NK-92 (cell line): ENCODE measurements around the gene HTRA2.
"Not testable (repeated sequence)": the region's sequence is repeated elsewhere in the genome, so short reads cannot be mapped to it uniquely, and the experiment has no call there.

Source experiments
- DNase-seq: peaks from one replicate; lab custom pipeline; 2025; ENCODE audit not compliant: unreplicated experiment; lab: John Stamatoyannopoulos, UW

HTRA2 gene

DNA sequence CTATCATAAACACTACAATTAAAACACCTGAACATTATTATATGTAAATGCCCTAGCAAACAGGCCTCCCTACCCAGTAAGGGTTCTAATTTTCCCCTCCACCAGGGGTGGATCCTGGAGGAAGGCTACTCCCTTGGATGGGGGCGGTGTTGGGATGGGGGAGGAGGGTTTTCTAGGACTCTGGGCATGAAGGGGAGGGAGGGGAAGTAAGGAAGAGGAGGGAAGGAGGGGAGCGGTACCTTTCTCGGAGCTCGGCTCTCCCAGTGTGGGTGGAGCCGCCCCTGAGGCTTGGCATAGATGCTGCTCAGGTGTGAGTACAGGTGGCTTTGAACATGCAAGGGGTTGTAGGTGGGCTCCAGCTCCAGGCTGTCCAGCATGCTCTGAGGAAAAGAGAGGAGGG lies 30.2 kb downstream of the HTRA2 start:
- DNase-seq = no peak

DNA sequence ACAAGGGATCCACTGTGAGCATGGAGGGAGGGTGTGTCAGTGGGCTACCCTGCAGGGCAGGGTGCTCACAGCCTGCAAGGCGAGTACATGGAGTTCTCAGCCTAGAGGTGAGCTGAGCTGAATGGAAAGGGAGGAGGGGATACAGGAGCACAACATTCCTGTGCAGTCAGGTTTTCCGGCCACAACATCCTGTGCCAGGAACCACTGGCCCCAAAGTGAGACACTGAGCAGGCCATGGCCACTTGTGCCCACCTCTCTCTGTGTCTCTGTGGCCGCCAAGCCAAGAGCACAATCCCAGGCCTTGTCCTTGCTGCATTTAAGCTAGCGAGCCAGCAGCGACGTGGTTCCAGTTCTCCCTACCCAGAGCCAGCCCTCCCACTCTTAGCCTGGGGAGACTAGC lies 30.9 kb downstream of the HTRA2 start:
- no peak for DNase-seq

DNA sequence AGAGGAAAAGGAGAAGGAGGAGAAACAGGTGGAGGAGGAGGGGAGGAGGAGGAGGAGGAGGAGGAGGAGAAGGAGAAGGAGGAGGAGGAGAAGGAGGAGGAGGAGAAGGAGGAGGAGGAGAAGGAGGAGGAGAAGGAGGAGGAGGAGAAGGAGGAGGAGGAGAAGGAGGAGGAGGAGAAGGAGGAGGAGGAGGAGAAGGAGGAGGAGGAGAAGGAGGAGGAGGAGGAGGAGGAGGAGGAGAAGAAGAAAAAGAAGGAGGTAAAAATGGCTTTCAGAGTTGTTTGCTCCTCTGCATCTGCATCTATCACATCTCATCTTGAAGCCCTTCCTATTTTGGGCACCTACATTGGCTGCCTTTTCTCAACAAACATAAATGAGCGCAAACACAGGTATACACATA lies 31.3 kb downstream of the HTRA2 start:
- not testable (repeated sequence) for DNase-seq

DNA sequence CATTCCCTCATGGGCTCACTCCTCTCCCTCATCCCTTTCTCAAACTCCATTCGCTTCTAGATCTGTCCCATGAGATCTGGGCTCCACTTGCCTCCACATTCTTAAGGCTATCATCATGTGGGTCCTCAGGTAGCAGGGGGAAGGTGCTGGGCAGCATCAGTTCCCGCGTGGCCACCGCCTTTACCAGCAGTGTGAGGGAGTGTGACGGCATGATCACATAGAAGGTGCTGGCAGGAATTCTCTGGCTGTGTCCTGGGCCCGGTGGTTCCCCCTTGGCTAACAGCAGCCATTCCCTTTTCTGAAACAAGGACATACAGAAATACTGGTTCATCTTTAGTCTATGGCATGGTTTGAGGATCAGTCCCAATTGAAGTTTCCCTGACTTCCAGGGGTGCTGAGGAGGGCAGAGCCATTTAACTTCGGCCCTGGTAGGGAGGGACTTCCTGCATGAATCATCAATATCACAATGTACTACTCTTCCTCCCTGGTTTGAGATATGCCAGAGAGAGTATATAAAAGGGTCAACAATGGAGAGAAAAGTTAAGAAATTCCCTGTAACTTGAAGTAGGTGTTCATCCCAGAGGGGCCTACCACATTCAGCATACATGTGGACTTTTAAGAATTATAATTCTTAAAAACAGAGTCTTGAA lies 32.5 kb downstream of the HTRA2 start:
- no peak for DNase-seq

DNA sequence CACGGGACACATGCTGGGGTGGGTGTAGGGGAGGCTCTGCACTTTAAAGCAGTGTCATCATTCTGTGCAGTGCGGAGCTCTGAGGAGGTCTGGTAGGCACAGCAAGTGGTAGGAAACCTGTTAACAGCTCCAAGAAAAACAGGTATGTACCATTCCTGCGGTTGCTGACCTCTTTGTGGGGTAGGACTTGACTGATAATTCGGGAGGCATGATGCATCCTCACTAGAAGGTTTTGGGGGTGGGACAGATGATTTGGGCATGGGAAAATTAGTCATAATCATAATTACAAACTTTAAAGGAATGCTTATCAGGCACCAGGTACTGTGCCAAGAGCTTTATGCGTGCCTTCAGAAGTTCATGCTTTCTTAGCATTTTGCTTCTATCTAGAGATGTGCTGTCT lies 34.5 kb downstream of the HTRA2 start:
- no peak for DNase-seq

DNA sequence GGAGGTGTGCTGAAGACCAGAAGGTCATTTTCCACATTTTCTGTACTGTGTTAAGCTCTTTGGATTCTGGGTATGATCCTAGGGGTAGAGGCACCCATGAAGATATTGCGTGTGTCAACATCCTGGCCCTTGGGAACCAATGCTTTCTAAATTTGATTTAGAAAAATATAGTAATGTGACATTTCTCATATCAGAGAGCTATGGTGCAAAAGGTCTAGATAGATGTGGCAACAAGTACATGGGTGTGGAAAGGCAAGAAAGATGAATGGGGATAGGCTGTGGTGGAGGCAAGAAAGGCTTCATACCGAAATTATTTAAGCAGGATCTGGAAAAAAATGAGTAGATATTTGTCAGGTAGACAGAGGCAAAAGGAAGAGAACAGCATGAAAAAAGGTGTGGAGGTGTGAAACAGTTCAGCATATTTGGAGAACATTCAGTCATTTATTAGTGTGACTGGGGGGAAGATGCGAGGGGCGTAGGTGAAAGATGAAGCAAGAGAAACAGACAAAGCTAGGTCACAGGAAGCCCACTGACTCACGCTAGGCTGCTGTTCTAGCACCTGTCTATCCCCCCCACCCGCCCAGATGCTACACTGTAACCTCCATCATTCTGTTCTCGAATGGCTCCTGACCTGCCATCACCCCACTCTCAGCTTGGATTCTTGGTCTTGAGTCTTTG lies 36.5 kb downstream of the HTRA2 start:
- no peak for DNase-seq

DNA sequence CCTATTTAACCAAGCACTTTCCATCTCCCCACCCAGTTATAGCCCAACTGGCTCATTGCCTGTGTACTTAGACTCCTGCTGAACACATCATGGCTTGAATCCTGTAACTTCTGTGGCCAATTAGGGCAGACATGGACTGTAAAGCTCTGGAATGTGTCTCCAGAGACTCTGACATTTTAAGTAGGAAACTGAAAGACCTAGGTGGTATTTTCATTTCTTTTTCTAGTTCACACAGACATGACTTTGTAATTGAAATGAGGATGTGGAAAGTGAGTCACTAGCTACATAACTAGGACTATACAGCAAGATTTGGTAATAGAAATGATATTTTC lies 37.0 kb downstream of the HTRA2 start:
- DNase-seq = no peak

DNA sequence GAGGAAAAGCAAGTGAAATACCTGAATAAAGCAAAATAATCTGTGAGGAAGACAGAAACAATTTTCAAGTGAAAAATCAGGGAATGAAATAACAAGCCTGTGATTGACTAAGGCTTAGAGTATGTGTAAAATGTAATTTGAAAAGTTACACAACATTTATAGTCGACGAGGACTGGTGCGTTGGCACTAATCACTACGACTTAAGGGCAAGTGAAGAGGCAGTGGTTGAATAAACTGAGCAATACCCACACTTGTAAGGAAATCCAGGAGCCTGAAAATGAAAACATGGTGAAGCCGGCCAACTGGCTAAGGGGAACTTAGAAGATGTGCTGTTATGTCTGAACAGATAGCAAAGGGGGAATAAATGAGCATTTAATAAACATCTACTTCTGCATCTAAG lies 38.1 kb downstream of the HTRA2 start:
- DNase-seq = no peak

DNA sequence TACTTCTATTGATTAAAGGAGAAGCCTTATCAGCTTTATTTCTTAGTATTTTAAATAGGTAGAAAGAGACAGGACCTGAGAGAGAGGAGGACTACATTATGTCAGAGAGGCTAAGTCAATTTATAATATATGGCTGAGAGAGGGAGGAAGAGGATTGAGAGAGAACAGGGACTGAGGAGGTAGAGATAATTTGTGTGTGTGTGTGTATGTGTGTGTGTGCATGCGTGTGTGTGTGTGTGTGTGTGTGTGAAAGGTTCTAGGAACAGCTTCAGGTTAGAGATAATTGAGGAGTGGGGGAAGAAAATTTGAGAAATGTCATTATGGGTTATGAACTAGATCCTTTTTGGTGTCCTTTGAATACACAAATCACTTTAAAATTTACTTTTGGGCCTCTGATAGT lies 40.0 kb downstream of the HTRA2 start:
- DNase-seq = no peak

DNA sequence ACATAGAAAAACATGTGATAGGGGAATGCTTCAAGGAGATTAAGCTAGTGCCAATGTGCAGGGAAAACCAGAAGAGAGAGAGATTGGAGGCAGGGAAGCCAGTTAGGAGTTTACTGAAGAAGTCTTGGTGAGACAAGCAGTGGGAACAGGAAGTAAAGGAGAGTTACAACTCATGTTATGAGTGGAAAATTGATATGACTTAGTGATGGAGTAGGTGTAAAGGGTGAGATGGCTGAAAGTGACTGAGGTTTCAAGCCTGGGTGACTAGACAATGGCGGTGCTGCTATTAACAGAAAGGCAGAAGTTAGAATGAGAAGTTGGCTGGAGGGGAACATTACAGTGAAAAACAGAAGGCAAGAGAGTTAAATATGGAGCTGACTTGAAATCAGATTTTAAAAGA lies 41.3 kb downstream of the HTRA2 start:
- no peak for DNase-seq

DNA sequence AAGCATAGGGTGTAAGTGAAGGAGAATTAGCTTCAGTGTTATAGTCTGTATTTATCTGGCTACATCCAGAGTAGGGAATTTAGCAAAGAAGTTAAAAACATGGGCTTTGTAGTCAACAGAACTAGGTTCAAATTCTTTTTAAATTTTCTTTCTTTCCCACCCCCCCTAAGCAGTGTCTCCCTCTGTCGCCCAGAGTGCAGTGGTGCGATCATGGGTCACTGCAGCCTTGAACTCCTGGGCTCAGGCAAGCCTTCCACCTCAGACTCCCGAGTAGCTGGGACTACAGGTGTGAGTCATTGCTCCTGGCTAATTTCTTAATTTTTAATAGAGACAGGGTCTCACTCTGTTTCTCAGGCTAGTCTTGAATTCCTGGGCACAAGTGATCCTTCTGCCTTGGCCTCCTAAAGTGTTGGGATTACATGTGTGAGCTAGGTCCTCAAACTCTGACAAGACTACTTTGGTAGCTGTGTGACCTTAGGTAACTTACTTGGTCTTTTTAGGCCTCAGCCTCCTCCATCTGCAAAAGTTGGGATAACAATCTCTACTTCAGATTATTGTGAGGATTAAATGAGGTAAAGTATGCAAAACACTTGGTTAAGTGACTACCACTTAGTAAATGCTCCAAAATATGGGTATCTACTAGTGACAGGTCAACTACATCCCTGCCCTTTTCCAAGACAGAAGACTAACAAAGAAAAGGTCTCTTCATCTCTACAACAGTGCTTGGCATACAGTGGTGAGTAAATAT lies 42.6 kb downstream of the HTRA2 start:
- no peak for DNase-seq

DNA sequence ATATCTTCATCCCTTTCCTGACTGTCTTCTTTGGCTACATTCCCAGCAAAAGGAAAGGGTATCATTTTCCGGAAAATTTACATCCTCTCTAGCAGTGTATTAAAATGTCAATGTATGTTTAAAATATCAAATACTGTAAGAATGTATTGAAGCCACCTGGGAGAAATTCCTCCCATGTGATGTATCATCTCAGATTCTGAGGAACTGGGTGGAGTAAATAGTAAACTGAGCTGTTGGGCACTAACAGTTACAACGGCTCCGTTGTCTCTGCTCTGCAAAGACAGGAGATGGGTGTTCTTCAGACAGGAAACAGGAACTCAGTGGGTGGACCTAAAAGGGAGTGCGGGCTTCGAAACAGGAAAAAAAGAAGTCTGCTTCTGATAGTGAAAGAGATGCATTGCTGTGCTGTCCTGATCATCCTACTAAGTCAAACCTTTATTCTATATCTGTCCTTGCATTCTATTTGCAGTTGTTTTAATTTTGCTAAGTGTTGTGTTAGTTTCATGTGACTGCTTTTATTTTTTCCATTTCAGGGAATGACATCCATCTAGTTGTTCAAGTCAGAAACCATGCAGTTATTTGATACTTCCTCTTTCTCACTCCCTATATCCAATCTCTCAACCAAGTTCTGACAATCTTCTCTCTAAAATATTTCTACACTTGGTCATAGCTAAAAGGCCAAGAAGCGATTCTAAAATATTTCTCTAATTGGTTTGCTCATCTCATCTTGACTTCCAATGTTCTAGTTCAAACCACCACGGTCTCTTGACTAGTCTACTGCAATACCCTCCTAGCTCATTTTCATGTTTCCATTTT lies 44.2 kb downstream of the HTRA2 start:
- no peak for DNase-seq

DNA sequence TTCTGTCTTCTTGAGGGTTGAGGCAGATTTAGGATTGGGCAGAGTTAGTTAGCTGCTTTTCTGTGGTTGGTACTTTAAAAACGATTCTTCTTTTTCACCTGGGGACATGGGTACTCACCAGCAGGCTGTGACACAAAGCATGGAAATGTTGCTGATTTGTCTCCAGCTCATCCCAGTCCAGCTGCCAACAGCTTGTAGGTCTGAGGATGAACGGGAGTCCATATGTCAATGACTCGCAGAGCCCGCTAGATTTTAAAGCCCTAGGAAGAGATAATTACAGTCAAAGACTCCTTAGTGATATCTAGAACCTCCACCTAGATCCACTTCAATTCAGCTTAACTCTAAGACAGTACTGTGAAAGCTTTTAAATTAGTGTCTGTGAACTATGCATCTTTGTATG lies 45.6 kb downstream of the HTRA2 start:
- DNase-seq = no peak

DNA sequence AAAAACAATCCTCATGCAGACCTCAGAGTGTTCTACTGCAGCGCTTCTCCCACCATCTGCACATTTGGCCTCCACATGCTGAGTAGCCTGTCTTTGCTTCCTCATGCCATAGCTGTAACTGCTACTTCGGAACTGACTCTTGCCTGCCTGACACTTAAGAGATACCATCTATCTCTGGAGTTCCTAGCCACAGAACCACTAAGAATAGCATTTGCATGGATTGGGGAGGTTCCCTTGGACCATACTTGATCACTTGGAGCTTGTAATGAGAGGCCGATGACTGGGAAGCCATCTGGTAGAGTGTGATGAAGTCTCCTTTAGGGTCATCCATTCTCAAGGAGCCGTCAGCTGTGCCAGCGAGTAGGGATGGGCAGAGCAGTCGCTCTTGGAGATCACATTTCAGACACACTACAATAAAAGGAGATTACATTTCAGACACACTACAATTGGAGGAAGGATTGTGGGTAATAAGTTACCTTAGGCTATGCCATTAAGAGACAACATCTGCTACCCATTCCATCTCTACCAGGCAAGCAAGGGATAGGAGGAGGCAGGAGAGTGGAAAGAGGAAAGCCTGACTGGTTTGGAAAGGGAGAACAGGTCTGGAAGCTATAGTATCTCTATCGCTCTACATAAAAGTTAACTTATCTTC lies 46.6 kb downstream of the HTRA2 start:
- no peak for DNase-seq

DNA sequence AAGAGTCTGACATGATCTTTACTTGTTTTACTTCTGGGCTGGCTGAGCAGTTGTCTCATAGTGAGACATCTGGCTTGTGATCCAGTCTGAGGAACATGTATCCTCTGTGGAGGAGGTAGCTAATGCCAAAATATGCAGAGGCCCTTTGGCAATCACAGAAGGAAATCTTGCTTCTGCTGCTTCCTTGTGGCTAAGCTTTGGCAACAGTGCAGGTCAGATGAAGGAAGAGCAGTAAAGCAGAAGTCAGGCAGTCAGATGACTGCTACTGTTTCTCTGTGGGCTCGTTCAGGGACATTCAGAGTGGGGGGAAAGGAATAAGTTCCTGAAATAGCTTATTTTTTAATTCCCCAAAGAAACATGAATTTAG lies 47.1 kb downstream of the HTRA2 start:
- DNase-seq = no peak

DNA sequence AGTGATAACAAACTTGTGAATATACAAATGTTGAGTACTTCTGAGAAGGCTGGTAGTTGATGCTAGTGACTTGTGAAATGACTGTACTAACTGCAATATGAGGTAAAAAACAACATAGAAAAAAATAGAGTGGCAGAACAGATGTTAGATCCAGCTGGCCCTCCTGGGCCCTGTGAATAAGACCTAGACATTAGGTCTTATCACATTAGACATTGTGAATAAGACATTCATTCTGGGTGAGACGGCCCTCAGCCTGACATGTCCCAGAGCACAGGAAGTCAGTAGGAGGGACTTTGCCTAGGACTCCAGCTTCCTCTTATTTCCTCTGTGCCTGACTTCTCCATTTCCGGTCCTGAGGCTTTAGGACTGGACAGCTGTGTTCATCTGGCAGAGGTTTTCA lies 47.7 kb downstream of the HTRA2 start:
- no peak for DNase-seq

DNA sequence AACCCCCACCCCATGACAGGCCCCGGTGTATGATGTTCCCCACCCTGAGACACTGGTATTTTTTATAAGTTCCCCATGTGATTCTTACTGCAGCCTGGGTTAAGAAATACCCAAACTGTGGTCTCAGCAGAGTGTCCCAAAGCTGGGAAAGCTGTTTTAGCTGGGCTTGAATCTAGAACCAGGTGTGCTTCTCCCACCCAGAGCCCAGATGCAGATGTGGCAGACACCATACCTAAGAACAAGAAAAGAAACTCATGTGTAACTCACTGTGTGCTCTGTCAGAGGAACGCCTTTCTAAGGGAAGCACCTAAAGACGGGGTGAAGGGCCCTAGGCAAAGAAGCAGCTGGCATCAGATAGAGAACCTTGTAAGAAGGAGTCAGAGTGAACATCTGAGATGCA lies 48.7 kb downstream of the HTRA2 start:
- no peak for DNase-seq

DNA sequence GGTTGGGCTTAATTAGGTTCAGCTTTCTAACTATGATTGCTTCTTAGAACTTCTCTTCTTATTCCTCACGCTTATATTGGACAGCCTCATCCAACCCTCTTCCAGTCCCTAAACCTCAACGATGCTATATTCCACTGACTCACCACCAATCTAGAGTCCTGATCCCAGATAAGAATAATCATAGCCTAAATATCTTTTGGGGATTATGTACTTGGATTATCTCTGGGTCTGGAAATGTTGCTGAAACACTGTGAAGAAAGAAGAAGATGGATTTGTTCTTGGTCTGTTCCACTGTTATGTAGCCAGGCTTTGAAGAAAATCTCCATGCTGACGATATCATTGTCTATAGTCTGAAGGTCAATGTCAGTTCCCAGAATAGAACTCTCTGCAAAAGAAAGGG lies 51.7 kb downstream of the HTRA2 start:
- DNase-seq = no peak

DNA sequence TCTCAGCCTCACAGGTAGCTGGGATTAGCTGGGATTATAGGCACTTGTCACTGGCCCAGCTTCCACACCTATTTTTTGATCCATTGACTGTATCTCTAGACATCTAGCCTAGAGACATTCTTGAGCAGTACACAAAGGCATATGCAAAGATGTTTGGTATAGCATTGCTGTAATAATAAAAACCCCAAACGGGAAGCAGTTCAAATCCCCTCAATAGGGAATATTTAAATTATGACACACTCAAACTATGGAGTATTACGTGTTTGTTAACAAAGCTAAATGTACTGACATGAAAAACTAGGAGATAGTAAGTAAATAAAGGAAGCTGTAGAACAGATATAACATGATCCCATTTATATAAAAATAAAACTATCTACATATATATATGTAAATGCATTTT lies 52.5 kb downstream of the HTRA2 start:
- DNase-seq = no peak
